Left lung (tissue), 10 donors: Measurements from ENCODE around the gene GH1. TPM values are rescaled to one million over a fixed set of nuclear protein-coding genes. Genes with fewer than 3 reads are reported as not detected.
A peak's percentile ranks its signal among the peaks of the same experiment; 100 is the strongest.

Experiments used
- ATAC-seq: fragments of 200-7000 bp; cut with Tn5 transposase; one replicate; pipeline ENCODE4 v1.9.1; 2020; ENCODE audit warnings: moderate library complexity
- DNase-seq, 4 donors: peaks; one replicate each; pipeline ENCODE4 v3.0.0-alpha.2; 2013 to 2020
- H3K27ac ChIP-seq, 2 donors: fragments of 200-600 bp; sonication (generic) in 1 of 2; one replicate each; pipeline versions ENCODE4 v1.5.0 to v1.8.0; 2020 to 2021
- H3K27me3 ChIP-seq, 2 donors: fragments of 200-600 bp; sonication (generic) in 1 of 2; one replicate each; pipeline versions ENCODE4 v1.5.0 to v1.8.0; 2020 to 2021
- H3K36me3 ChIP-seq, 2 donors: fragments of 200-600 bp; sonication (generic) in 1 of 2; one replicate each; pipeline versions ENCODE4 v1.5.0 to v1.8.0; 2020 to 2021
- H3K4me1 ChIP-seq, 2 donors: fragments of 200-600 bp; one replicate each; pipeline ENCODE4 v1.8.0; 2021
- H3K4me3 ChIP-seq, 2 donors: fragments of 200-600 bp; sonication (generic) in 1 of 2; one replicate each; pipeline versions ENCODE4 v1.5.0 to v1.8.0; 2020 to 2021; ENCODE audit warnings: mild to moderate bottlenecking in 1 of 2
- H3K9me3 ChIP-seq, 2 donors: fragments of 200-600 bp; sonication (generic) in 1 of 2; one replicate each; pipeline versions ENCODE4 v1.5.0 to v1.8.0; 2020 to 2021
- intact Hi-C, 2 donors: fragments of 100-400 bp; cut with DNase I; formaldehyde crosslinking; loops; one replicate each; pipeline versions ENCODE4 v1.11.2 to v1.14.2; 2022
- polyA plus RNA-seq, 6 donors: library from polyadenylated mRNA; unstranded; fragments of 120-200 nt; gene quantifications; one replicate each; pipeline ENCODE4 v1.2.1, GENCODE V29; 2013; ENCODE audit not compliant: insufficient read length in 6 of 6
- total RNA-seq, 2 donors: library from RNA; stranded (reverse); fragmentation: NEBNext Ultra II Directional; extraction: Animal tissue kit (Norgen Biotek cat#: 25700); gene quantifications; one replicate each; pipeline ENCODE4 v1.2.1, GENCODE V29; 2021
- TF ChIP-seq, protein P1 (sequence below), 2 donors: fragments of 200-600 bp; sonication (generic) in 1 of 2; IDR thresholded peaks; one replicate each; pipeline versions ENCODE4 v1.5.0 to v1.8.0; 2021; ENCODE audit warnings: antibody characterized with exemption in 2 of 2
- donor health status: DM: no; HTN: yes; CAD: no.
- donor health status: DM: no; HTN: no; CAD: no.

Gene GH1
- total and polyA plus RNA-seq, 8 donors = not detected

DNA sequence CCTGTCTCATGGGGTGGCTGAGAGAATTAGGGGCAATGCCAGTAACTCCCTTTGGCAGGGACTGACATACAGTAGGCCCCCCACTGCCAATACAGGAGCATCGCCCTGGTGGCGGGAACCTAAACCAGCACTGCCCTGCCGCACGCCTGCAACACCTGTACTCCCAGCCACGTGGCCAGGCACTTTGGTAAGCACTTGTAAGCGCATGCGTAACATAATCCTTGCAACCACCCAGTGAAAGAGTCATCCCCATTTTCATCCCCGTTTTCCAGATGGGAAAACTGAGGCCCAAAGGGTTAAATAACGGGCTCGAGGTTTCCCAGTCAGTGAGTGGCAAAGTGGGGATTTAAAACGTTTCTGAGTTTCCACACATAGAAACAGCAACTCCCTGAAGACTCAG, 36.6 kb upstream of the GH1 start:
- ATAC-seq = no peak
- intact Hi-C loops = no loop called here
- Histone ChIP-seq H3K9me3 (no peaks in the 10 kb centered on the region), H3K36me3 (no peaks in the 10 kb centered on the region), H3K27ac (no peak overlapping the region), H3K4me1 (peaks cover 0 to 4% of the 10 kb centered on the region in 2 donors), H3K4me3 (no peak overlapping the region), H3K27me3 (no peaks in the 10 kb centered on the region)
- TF ChIP-seq, protein P1, sequence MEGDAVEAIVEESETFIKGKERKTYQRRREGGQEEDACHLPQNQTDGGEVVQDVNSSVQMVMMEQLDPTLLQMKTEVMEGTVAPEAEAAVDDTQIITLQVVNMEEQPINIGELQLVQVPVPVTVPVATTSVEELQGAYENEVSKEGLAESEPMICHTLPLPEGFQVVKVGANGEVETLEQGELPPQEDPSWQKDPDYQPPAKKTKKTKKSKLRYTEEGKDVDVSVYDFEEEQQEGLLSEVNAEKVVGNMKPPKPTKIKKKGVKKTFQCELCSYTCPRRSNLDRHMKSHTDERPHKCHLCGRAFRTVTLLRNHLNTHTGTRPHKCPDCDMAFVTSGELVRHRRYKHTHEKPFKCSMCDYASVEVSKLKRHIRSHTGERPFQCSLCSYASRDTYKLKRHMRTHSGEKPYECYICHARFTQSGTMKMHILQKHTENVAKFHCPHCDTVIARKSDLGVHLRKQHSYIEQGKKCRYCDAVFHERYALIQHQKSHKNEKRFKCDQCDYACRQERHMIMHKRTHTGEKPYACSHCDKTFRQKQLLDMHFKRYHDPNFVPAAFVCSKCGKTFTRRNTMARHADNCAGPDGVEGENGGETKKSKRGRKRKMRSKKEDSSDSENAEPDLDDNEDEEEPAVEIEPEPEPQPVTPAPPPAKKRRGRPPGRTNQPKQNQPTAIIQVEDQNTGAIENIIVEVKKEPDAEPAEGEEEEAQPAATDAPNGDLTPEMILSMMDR (IDR thresholded peaks at IDR 0.05) = no peak
- no peak for DNase-seq

DNA sequence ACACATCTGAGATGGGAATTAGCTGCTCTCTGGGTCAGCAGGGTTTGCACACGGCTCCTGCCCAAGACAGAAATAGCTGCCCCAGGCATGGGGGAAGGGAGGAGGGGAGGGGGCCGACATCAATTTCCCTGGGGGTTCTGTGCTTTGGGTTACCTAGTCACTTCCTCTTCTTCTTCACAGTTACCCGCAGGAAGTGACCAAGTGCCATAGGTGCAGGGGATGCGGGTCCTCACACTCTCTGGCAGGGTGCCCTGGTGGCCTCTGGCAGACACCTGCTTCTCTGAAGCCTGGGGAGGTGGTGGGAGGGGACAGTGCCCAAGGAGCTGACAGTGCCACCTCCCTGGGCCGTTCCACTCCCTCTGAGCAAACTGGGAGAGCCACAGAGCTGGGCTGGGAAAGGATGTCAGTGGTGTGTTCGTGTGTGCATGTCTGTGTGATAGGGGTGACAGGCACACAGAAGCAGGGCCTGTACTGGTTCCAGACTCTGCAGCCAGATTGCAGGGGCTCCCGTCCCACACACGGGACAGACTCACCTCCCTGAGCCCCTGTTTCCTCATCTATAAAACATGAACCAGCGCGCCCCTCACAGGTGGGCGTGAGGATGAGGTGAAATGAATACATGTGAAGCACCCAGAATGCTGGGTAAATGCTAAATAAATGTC, 35.9 kb upstream of the GH1 start:
- Histone ChIP-seq H3K27me3 (no peaks in the 10 kb centered on the region), H3K4me1 (peaks cover 0 to 4% of the 10 kb centered on the region in 2 donors), H3K4me3 (no peak overlapping the region), H3K36me3 (no peaks in the 10 kb centered on the region), H3K27ac (no peak overlapping the region), H3K9me3 (no peaks in the 10 kb centered on the region)
- DNase-seq (no peak), ATAC-seq (no peak)
- intact Hi-C loops = no loop called here
- TF ChIP-seq, protein P1 (IDR thresholded peaks at IDR 0.05) = no peak

GRCh38 chr17:63950940-63951907, 32.6 kb upstream of the GH1 start:
- TF ChIP-seq, protein P1 (IDR thresholded peaks at IDR 0.05) = peak in 1 of 2 donors; percentile 20
- H3K4me1 ChIP-seq = peaks cover 0 to 12% of the 10 kb centered on the region in 2 donors
- H3K4me3 ChIP-seq = no peak overlapping the region
- no peaks in the 10 kb centered on the region for H3K9me3 ChIP-seq
- H3K27ac ChIP-seq = no peak overlapping the region
- no peaks in the 10 kb centered on the region for H3K36me3 ChIP-seq
- peak; percentile 59 for ATAC-seq
- intact Hi-C loops = no loop called here
- no peaks in the 10 kb centered on the region for H3K27me3 ChIP-seq
- peak in 1 of 4 donors; percentile 22 for DNase-seq

DNA sequence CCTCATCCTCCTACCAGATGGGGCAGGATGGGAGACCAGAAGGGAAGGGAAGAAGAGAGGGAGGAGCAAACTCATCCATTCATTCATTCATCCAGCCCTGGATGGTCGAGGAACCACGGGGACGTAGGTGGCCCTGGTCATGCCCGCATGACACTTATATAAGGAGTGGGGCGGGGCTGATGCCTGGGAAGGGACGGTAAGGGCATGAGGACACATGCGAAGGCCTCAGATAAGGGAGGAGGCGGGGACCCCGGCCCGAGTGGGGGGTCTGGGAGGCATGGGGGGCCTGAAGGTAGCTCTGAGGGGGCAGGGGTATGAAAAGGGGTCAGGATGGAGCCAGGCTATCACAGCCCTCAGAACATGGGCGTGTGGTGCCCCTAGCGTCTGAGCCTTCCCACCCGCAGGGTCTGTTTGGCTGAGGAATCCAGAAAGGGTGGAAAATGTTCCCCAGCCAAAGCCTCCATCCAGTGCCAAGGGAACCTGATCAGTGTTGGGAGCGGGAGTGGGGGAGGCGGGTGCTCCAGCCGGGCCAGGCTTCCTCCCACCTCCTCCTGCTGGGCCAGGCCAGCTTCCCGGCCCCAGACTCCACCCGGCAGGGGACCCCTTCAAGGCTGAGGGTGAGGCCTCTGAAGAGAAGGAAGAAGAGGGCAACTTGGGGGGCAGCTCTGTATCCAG, 31.1 kb upstream of the GH1 start:
- no peak overlapping the region for H3K4me3 ChIP-seq
- peaks cover 0 to 16% of the 10 kb centered on the region in 2 donors for H3K4me1 ChIP-seq
- TF ChIP-seq, protein P1 (IDR thresholded peaks at IDR 0.05) = no peak
- no peak overlapping the region for H3K27ac ChIP-seq
- H3K27me3 ChIP-seq = no peaks in the 10 kb centered on the region
- no peak for ATAC-seq
- intact Hi-C loops = no loop called here
- no peak for DNase-seq
- no peaks in the 10 kb centered on the region for H3K36me3 ChIP-seq
- no peaks in the 10 kb centered on the region for H3K9me3 ChIP-seq
